ENCODE results near the gene NEURL1B. TPM values are rescaled to one million over a fixed set of nuclear protein-coding genes. Genes with fewer than 3 reads are reported as not detected.

NEURL1B gene
- polyA plus RNA-seq, 2 of the 4 experiments (the other 2 are of a cell fraction) = 0.89 to 2.1 TPM

DNA sequence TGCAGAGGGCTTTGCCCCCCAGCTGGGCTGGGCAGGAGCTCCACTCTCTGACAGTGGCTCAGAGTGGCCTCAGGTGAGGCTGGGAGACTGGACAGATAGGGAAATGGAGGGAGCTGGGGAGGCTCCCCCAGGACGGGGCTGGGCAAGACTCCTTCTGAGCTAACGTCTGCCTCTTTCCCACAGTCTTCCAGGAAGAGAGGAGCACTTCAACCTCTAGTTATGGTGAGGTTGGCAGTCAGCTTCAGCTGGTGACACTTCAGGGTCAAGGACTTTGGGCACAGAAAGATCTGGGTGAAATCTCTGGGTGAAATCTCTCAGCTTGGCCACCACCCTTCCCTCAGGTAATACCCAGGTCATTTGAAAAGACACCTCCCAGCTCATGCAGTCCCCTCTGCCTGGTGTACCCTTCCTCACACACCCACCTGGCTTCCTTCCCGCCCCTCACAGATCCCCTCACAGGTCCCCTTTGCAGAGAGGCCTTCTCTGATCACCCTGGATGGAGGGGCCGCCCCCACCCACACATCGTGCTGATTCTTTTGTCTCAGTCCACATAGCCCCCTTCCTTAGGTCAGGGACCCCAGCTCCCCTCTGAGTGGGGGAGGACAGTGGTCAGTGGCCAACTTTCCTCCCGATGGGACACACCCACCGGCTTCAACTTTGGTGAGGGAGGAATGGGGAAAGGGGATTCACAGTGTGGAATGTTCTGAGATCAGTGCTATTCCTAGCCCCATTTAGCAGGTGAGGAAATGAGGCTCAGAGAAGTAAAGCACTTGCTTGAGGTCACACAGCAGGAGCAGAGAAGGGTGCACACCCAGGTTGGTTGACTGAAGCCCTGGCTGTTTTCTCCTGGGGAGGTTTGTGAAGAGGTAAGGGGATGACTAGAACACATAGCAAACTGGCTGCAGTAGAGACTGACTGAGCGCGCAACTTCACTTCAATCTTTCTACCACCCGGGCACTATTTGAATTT is 15.8 kb upstream of the NEURL1B start:
- Histone ChIP-seq H3K4me3 (no peak overlapping the region), H3K4me1 (no peaks in the 10 kb centered on the region), H3K9me3 (no peaks in the 10 kb centered on the region), H3K4me2 (no peak overlapping the region), H3K27ac (no peak overlapping the region)
- CTCF ChIA-PET = interaction anchor here (0.9 kb wide), 1 partner anchor 26 kb away, joined by 3 read pairs; no protein-coding TSS in a partner anchor
- POLR2A ChIA-PET = no interaction called here
- WGBS (ENCODE audit: missing lambda C conversion rate) = 62% methylated on average over 10 of the region's 10 CpGs
- DNase-seq (ENCODE audit: low read depth in 1 of 2, low spot score in 1 of 2) (no peak), FAIRE-seq (no peak), ATAC-seq (no peak)
- no peak for TF ChIP-seq HOXA7 (CRISPR knock-in tag; IDR thresholded peaks at IDR 0.05)
- TF ChIP-seq ZFP36 (IDR thresholded peaks at IDR 0.05; ENCODE audit: borderline replicate concordance, partially characterized antibody) = peak; percentile 9

- ATAC-seq = no peak
These were observed 15.0 kb upstream of the NEURL1B start for GRCh38 chr5:172626031-172626581.

DNA sequence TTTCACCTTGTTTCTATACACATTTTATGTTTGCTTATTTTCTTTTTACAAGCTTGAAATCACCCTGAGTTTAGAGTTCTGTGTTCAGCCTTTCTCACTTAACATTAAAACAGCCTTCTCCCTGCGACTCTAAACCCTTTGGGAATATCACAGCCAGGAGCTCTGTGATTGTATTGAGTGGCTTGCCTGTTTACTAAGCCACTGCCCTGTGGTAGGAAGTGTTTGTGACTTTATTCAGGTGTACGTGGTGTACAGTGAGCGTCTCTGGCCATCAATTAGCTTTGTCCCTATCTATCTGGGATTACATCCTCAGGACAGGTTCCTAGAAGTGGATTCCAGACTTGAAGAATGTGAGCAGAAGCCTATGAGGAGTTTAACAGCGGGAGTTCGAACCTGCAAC is 11.0 kb upstream of the NEURL1B start:
- WGBS (ENCODE audit: missing lambda C conversion rate) = 62% methylated on average over 5 of the region's 5 CpGs
- TF ChIP-seq JUNB (IDR thresholded peaks at IDR 0.05) (no peak), EHMT2 (IDR thresholded peaks at IDR 0.05; ENCODE audit: low read depth) (no peak), HOXA7 (CRISPR knock-in tag; IDR thresholded peaks at IDR 0.05) (no peak), SREBF2 (IDR thresholded peaks at IDR 0.05) (no peak), HOXB5 (CRISPR knock-in tag; IDR thresholded peaks at IDR 0.05) (no peak)
- TF ChIP-seq, protein P1, sequence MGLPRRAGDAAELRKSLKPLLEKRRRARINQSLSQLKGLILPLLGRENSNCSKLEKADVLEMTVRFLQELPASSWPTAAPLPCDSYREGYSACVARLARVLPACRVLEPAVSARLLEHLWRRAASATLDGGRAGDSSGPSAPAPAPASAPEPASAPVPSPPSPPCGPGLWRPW (IDR thresholded peaks at IDR 0.05) = no peak
- TF ChIP-seq, protein P2, sequence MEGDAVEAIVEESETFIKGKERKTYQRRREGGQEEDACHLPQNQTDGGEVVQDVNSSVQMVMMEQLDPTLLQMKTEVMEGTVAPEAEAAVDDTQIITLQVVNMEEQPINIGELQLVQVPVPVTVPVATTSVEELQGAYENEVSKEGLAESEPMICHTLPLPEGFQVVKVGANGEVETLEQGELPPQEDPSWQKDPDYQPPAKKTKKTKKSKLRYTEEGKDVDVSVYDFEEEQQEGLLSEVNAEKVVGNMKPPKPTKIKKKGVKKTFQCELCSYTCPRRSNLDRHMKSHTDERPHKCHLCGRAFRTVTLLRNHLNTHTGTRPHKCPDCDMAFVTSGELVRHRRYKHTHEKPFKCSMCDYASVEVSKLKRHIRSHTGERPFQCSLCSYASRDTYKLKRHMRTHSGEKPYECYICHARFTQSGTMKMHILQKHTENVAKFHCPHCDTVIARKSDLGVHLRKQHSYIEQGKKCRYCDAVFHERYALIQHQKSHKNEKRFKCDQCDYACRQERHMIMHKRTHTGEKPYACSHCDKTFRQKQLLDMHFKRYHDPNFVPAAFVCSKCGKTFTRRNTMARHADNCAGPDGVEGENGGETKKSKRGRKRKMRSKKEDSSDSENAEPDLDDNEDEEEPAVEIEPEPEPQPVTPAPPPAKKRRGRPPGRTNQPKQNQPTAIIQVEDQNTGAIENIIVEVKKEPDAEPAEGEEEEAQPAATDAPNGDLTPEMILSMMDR (IDR thresholded peaks at IDR 0.05) = no peak
- no peak for ATAC-seq

More at GRCh38 chr5:172626031-172626581, 15.0 kb upstream of the NEURL1B start:
- DNase-seq (ENCODE audit: low read depth in 1 of 2, low spot score in 1 of 2) (no peak), FAIRE-seq (no peak)
- 82% methylated on average over 8 of the region's 8 CpGs for WGBS (ENCODE audit: missing lambda C conversion rate)
- no peak overlapping the region for H3K4me2 ChIP-seq
- H3K27ac ChIP-seq = no peak overlapping the region
- ChIA-PET POLR2A (no interaction called here), CTCF (no interaction called here)
- no peaks in the 10 kb centered on the region for H3K4me1 ChIP-seq
- no peaks in the 10 kb centered on the region for H3K9me3 ChIP-seq
- no peak overlapping the region for H3K4me3 ChIP-seq
- TF ChIP-seq RAD21 (conservative IDR thresholded peaks at IDR 0.05 in 1 of 2, IDR thresholded peaks at IDR 0.05 in 1 of 2) (no peak), POLR2AphosphoS2 (conservative IDR thresholded peaks at IDR 0.05; ENCODE audit: low read length) (no peak)

GRCh38 chr5:172630482-172630881 is 10.6 kb upstream of the NEURL1B start:
- no peak for ATAC-seq
- TF ChIP-seq JUN (IDR thresholded peaks at IDR 0.05) (no peak), BHLHE40 (IDR thresholded peaks at IDR 0.05; ENCODE audit: low read depth, low read length) (no peak), TFCP2L1 (CRISPR knock-in tag; IDR thresholded peaks at IDR 0.05) (no peak)
- no peak for FAIRE-seq
- 82% methylated on average over 3 of the region's 6 CpGs for WGBS (ENCODE audit: missing lambda C conversion rate)
- Histone ChIP-seq H3K27ac (no peak overlapping the region), H3K4me2 (no peak overlapping the region), H3K4me1 (no peaks in the 10 kb centered on the region), H3K9me3 (no peaks in the 10 kb centered on the region), H3K4me3 (no peak overlapping the region)
- POLR2A ChIA-PET = no interaction called here
- DNase-seq (ENCODE audit: low read depth in 1 of 2, low spot score in 1 of 2) = no peak
- CTCF ChIA-PET = interaction anchor here (1.1 to 1.5 kb wide), 3 partner anchors 13 to 67 kb away, joined by 3 to 4 read pairs (median 3); no protein-coding TSS in a partner anchor

More for the DNA sequence above, 11.0 kb upstream of the NEURL1B start:
- no peak for DNase-seq (ENCODE audit: low read depth in 1 of 2, low spot score in 1 of 2)
- ChIA-PET POLR2A (no interaction called here), CTCF (interaction anchor here (1.1 to 1.5 kb wide), 3 partner anchors 13 to 68 kb away, joined by 3 to 4 read pairs (median 3); no protein-coding TSS in a partner anchor)
- H3K4me1 ChIP-seq = no peaks in the 10 kb centered on the region
- no peak overlapping the region for H3K4me3 ChIP-seq
- no peak overlapping the region for H3K4me2 ChIP-seq
- H3K9me3 ChIP-seq = no peaks in the 10 kb centered on the region
- H3K27ac ChIP-seq = no peak overlapping the region
- FAIRE-seq = no peak

Measured in A549 (cell line).